GM19452 (cell line): Measurements from ENCODE around the gene CDRT4.

ENCODE experiments used
- ATAC-seq: cut with Tn5 transposase; IDR thresholded peaks from one replicate; pipeline ENCODE4 v1.9.1; 2021; ENCODE audit not compliant: unreplicated experiment

The CDRT4 gene

GRCh38 chr17:15492791-15493692, 25.6 kb upstream of the CDRT4 start:
- ATAC-seq, result no peak

- ATAC-seq, result no peak
Observed at GRCh38 chr17:15492186-15492585, 24.8 kb upstream of the CDRT4 start.

GRCh38 chr17:15490634-15491261, 23.3 kb upstream of the CDRT4 start:
- ATAC-seq, result no peak

- ATAC-seq, result no peak
Observed at GRCh38 chr17:15488557-15488956, 21.1 kb upstream of the CDRT4 start.

- ATAC-seq, result no peak
Observed at GRCh38 chr17:15485045-15485444, 17.6 kb upstream of the CDRT4 start.

- no peak for ATAC-seq
Observed at GRCh38 chr17:15483431-15483830, 16.0 kb upstream of the CDRT4 start.

- ATAC-seq, result no peak
Observed at GRCh38 chr17:15482476-15482875, 15.1 kb upstream of the CDRT4 start.

GRCh38 chr17:15481481-15481880, 14.1 kb upstream of the CDRT4 start:
- no peak for ATAC-seq

- no peak for ATAC-seq
Observed at GRCh38 chr17:15480204-15480603, 12.8 kb upstream of the CDRT4 start.

- ATAC-seq, result no peak
Observed at GRCh38 chr17:15479703-15480102, 12.3 kb upstream of the CDRT4 start.

GRCh38 chr17:15478845-15479244, 11.4 kb upstream of the CDRT4 start:
- no peak for ATAC-seq

- ATAC-seq, result no peak
Observed at GRCh38 chr17:15475631-15476354, 8.4 kb upstream of the CDRT4 start.

GRCh38 chr17:15472891-15473290, 5.5 kb upstream of the CDRT4 start:
- no peak for ATAC-seq

GRCh38 chr17:15470536-15470935, 3.1 kb upstream of the CDRT4 start:
- no peak for ATAC-seq

- no peak for ATAC-seq
Observed at GRCh38 chr17:15469260-15469659, 1.8 kb upstream of the CDRT4 start.

GRCh38 chr17:15468126-15468525, 705 bp upstream of the CDRT4 start:
- ATAC-seq, result no peak

GRCh38 chr17:15466131-15466530, 1.3 kb downstream of the CDRT4 start:
- ATAC-seq, result no peak

GRCh38 chr17:15465045-15465701, 2.2 kb downstream of the CDRT4 start:
- ATAC-seq, result no peak

GRCh38 chr17:15464231-15464985, 3.0 kb downstream of the CDRT4 start:
- ATAC-seq, result no peak

GRCh38 chr17:15462976-15463772, 4.2 kb downstream of the CDRT4 start:
- no peak for ATAC-seq
